Uterus (tissue), 4 donors: Measurements from ENCODE around the gene SCD. TPM values are rescaled to one million over a fixed set of nuclear protein-coding genes. Genes with fewer than 3 reads are reported as not detected.
A peak's percentile ranks its signal among the peaks of the same experiment; 100 is the strongest.
"Not testable (repeated sequence)": the region's sequence is repeated elsewhere in the genome, so short reads cannot be mapped to it uniquely, and the experiment has no call there.

Experiments used
- DNase-seq, 2 donors: peaks; one replicate each; pipeline ENCODE4 v3.0.0-alpha.2; 2019 to 2020
- H3K27ac ChIP-seq, 2 donors: fragments of 200-600 bp; sonication (generic); 1 replicate in 1 of 2; 2 replicates in 1 of 2; pipeline ENCODE4 v1.5.1; 2016 to 2018
- H3K27me3 ChIP-seq, 2 donors: fragments of 200-600 bp; sonication (generic); one replicate each; pipeline ENCODE4 v1.5.1; 2018 to 2019; ENCODE audit warnings: control low read depth in 1 of 2
- H3K36me3 ChIP-seq, 2 donors: fragments of 200-600 bp; sonication (generic); one replicate each; pipeline ENCODE4 v1.5.1; 2019; ENCODE audit warnings: control low read depth in 1 of 2
- H3K4me1 ChIP-seq, 2 donors: fragments of 200-600 bp; sonication (generic); one replicate each; pipeline ENCODE4 v1.5.1; 2018 to 2019; ENCODE audit warnings: control low read depth in 1 of 2
- H3K4me3 ChIP-seq, 2 donors: fragments of 200-600 bp; sonication (generic); 1 replicate in 1 of 2; 2 replicates in 1 of 2; pipeline ENCODE4 v1.5.1; 2018 to 2019; ENCODE audit warnings: mild to moderate bottlenecking in 1 of 2
- H3K9me3 ChIP-seq, 2 donors: fragments of 200-600 bp; sonication (generic); one replicate each; pipeline ENCODE4 v1.5.1; 2019; ENCODE audit warnings: control low read depth in 1 of 2
- POLR2A ChIP-seq, 2 donors: fragments of 450-650 bp; IDR thresholded peaks; one replicate each; pipeline ENCODE4 v1.6.1; 2016; ENCODE audit warnings: antibody characterized with exemption in 2 of 2, mild to moderate bottlenecking in 1 of 2, moderate library complexity in 1 of 2
- intact Hi-C: fragments of 100-400 bp; cut with DNase I; formaldehyde crosslinking; loops from one replicate; pipeline ENCODE4 v1.15.1; 2023; ENCODE audit warnings: low total_unique reads
- total RNA-seq, 4 donors: library from RNA; depleted of rRNA in 3 of 4; stranded (reverse); fragments of >200 nt in 3 of 4; gene quantifications; one replicate each; pipeline versions ENCODE4 v1.1.0 to v1.2.4, GENCODE V29; 2014 to 2023
- TF ChIP-seq, protein P1 (sequence below), 4 experiments: fragments of 200-600 bp in 2 of 4; fragments of 450-650 bp in 2 of 4; sonication (generic) in 2 of 4; IDR thresholded peaks; one replicate each; pipeline ENCODE4 v1.5.1; 2016 to 2019; ENCODE audit warnings: antibody characterized with exemption in 4 of 4, mild to moderate bottlenecking in 2 of 4, moderate library complexity in 1 of 4
- donor health status: DM: yes; HTN: yes; CAD: no.

The SCD gene
- 10 to 100 TPM in 1 of 4 donors, 1 to 10 TPM in 2, under 1 TPM in 1; 0.59 to 29.8 (median 6.0) TPM for total RNA-seq

DNA sequence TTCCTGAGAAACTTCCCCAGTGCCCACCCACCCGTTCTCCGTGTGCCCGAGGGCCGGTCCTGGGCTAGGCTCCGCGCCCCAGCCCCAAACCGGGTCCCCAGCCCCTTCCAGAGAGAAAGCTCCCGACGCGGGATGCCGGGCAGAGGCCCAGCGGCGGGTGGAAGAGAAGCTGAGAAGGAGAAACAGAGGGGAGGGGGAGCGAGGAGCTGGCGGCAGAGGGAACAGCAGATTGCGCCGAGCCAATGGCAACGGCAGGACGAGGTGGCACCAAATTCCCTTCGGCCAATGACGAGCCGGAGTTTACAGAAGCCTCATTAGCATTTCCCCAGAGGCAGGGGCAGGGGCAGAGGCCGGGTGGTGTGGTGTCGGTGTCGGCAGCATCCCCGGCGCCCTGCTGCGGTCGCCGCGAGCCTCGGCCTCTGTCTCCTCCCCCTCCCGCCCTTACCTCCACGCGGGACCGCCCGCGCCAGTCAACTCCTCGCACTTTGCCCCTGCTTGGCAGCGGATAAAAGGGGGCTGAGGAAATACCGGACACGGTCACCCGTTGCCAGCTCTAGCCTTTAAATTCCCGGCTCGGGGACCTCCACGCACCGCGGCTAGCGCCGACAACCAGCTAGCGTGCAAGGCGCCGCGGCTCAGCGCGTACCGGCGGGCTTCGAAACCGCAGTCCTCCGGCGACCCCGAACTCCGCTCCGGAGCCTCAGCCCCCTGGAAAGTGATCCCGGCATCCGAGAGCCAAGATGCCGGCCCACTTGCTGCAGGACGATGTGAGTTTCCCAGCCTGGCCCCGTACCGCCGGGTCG lies at the start of gene SCD:
Gene SCD (plus strand): TSS at position 469 of the 803 bp plus-strand sequence. CDS start 272 bp downstream, at position 741.
- H3K27ac ChIP-seq, result peak within 1 kb of the TSS; percentile 37 to 69
- peak within 1 kb of the TSS; percentile 51 to 74 for H3K4me3 ChIP-seq
- DNase-seq, result peak; percentile 51 to 70
- no peaks in the 10 kb centered on the region for H3K9me3 ChIP-seq
- no peaks in the 10 kb centered on the region for H3K4me1 ChIP-seq
- no peaks in the 10 kb centered on the region for H3K27me3 ChIP-seq
- H3K36me3 ChIP-seq, result no peaks in the 10 kb centered on the region
- intact Hi-C loops, result no loop called here
- TF ChIP-seq, protein P1, sequence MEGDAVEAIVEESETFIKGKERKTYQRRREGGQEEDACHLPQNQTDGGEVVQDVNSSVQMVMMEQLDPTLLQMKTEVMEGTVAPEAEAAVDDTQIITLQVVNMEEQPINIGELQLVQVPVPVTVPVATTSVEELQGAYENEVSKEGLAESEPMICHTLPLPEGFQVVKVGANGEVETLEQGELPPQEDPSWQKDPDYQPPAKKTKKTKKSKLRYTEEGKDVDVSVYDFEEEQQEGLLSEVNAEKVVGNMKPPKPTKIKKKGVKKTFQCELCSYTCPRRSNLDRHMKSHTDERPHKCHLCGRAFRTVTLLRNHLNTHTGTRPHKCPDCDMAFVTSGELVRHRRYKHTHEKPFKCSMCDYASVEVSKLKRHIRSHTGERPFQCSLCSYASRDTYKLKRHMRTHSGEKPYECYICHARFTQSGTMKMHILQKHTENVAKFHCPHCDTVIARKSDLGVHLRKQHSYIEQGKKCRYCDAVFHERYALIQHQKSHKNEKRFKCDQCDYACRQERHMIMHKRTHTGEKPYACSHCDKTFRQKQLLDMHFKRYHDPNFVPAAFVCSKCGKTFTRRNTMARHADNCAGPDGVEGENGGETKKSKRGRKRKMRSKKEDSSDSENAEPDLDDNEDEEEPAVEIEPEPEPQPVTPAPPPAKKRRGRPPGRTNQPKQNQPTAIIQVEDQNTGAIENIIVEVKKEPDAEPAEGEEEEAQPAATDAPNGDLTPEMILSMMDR (IDR thresholded peaks at IDR 0.05), result no peak
- TF ChIP-seq POLR2A (IDR thresholded peaks at IDR 0.05), result peak; percentile 43 to 55

DNA sequence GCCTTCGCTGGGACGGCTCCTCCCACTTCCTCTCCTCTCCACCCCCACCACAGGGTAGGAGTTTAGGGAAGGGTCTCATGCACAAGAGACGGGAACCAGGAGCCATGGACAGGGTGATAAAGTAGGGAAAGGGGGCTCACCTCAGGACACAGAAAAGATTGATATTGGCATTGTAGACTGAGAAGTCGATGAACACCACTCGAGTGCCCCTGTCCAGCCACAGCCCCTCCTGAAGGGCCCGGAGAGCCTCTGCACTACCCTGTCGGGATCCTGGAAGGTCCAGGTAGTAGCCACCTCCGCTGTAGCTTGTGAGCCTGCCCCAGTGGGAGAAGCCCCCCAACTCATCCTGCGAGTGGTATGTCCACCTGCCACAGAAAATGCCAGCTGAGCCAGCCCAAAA lies 49.8 kb upstream of the SCD start:
- H3K27me3 ChIP-seq, result no peaks in the 10 kb centered on the region
- no peak overlapping the region for H3K4me3 ChIP-seq
- intact Hi-C loops, result no loop called here
- no peak overlapping the region for H3K27ac ChIP-seq
- no peaks in the 10 kb centered on the region for H3K9me3 ChIP-seq
- no peaks in the 10 kb centered on the region for H3K4me1 ChIP-seq
- no peaks in the 10 kb centered on the region for H3K36me3 ChIP-seq
- no peak for DNase-seq
- TF ChIP-seq POLR2A (IDR thresholded peaks at IDR 0.05), result no peak
- TF ChIP-seq, protein P1 (IDR thresholded peaks at IDR 0.05), result no peak

DNA sequence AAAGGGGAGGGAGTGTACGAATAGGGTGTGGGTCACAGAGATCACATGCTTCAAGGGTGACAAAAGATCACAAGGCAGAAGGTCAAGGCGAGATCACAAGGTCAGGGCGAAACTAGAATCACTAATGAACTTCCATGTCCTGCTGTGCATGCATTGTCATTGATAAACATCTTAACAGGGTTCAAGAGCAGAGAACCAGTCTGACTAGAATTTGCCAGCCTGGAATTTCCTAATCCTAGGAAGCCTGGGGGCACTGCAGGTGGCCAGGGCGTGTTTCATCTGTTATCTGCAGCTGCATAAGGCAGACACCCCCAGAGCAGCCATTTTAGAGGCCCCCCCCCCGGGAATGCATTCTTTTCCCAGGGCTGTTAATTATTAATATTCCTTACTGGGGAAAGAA lies 45.9 kb upstream of the SCD start:
- H3K4me3 ChIP-seq, H3K27me3 ChIP-seq, H3K27ac ChIP-seq, H3K4me1 ChIP-seq, H3K9me3 ChIP-seq, DNase-seq, intact Hi-C loops, H3K36me3 ChIP-seq: not testable (repeated sequence)

DNA sequence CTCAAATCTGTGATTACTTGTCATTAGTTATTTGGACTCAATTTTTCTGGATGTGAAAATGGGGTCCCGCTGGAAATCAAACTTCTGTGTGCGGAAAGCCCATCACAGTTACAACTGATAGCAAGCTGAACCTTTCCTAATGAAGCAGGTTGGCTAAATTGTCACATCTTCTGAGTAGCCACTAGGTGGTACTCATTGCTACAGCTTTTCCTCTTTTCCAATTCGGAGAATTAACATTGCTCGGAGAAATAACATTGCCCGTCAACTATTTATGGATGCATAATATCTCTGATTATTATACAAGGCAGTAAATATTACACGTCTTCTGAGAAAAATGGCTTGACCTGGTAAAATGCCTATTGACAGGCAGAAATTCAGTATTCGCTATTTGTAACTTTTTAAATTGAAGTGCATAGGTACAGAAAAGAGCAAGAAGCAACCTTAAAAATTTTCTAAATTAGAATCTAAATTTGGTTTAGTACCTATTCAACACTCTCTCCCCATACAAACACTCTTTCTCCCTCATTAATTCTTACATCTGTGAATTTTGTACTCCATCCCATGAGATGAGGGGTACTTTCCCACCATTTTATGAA lies 43.2 kb upstream of the SCD start:
- H3K9me3 ChIP-seq, result no peaks in the 10 kb centered on the region
- H3K27me3 ChIP-seq, result no peaks in the 10 kb centered on the region
- TF ChIP-seq, protein P1 (IDR thresholded peaks at IDR 0.05), result peak; percentile 27 to 57 (median 52)
- TF ChIP-seq POLR2A (IDR thresholded peaks at IDR 0.05), result no peak
- no peaks in the 10 kb centered on the region for H3K4me1 ChIP-seq
- H3K4me3 ChIP-seq, result no peak overlapping the region
- intact Hi-C loops, result no loop called here
- no peak overlapping the region for H3K27ac ChIP-seq
- no peak for DNase-seq
- no peaks in the 10 kb centered on the region for H3K36me3 ChIP-seq

DNA sequence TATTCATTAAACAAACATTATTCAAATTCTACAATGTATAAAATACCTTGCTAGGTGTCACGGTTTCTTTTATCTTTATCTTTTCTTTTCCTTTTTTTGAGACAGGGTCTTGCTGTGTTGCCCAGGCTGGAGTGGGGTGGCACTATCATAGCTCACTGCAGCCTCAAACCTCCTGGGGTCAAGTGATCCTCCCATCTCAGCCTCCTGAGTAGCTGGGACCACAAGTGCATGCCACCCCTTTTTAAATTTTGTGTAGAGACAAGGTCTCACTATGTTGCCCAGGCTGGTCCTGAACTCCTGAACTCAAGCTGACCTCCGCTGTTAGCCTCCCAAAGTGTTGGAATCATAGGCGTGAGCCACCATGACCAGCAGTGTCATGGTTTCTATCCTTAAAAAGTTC lies 42.6 kb upstream of the SCD start:
- no peak overlapping the region for H3K4me3 ChIP-seq
- no peak for DNase-seq
- no peaks in the 10 kb centered on the region for H3K27me3 ChIP-seq
- H3K36me3 ChIP-seq, result no peaks in the 10 kb centered on the region
- TF ChIP-seq, protein P1 (IDR thresholded peaks at IDR 0.05), result no peak
- TF ChIP-seq POLR2A (IDR thresholded peaks at IDR 0.05), result no peak
- intact Hi-C loops, result no loop called here
- H3K9me3 ChIP-seq, result no peaks in the 10 kb centered on the region
- H3K27ac ChIP-seq, result no peak overlapping the region
- no peaks in the 10 kb centered on the region for H3K4me1 ChIP-seq
